ENCODE data around the gene ZC3H7B.

The ZC3H7B gene

GRCh38 chr22:41332217-41332939, 31.1 kb downstream of the ZC3H7B start:
- DNase-seq (ENCODE audit: low read depth), result no peak

GRCh38 chr22:41333806-41334205, 32.5 kb downstream of the ZC3H7B start:
- DNase-seq (ENCODE audit: low read depth), result no peak

- no peak for DNase-seq (ENCODE audit: low read depth)
Observed at GRCh38 chr22:41334215-41334614, 32.9 kb downstream of the ZC3H7B start.

GRCh38 chr22:41334951-41335635, 33.8 kb downstream of the ZC3H7B start:
- DNase-seq (ENCODE audit: low read depth), result no peak

- DNase-seq (ENCODE audit: low read depth), result no peak
Observed at GRCh38 chr22:41338614-41339212, 37.4 kb downstream of the ZC3H7B start.

- no peak for DNase-seq (ENCODE audit: low read depth)
Observed at GRCh38 chr22:41339823-41340222, 38.5 kb downstream of the ZC3H7B start.

- no peak for DNase-seq (ENCODE audit: low read depth)
Observed at GRCh38 chr22:41340357-41340756, 39.0 kb downstream of the ZC3H7B start.

- no peak for DNase-seq (ENCODE audit: low read depth)
Observed at GRCh38 chr22:41341012-41341411, 39.7 kb downstream of the ZC3H7B start.

- DNase-seq (ENCODE audit: low read depth), result no peak
Observed at GRCh38 chr22:41341990-41342389, 40.7 kb downstream of the ZC3H7B start.

GRCh38 chr22:41343300-41343699, 42.0 kb downstream of the ZC3H7B start:
- DNase-seq (ENCODE audit: low read depth), result no peak

GRCh38 chr22:41343717-41344116, 42.4 kb downstream of the ZC3H7B start:
- DNase-seq (ENCODE audit: low read depth), result no peak

- no peak for DNase-seq (ENCODE audit: low read depth)
Observed at GRCh38 chr22:41344189-41344788, 43.0 kb downstream of the ZC3H7B start.

GRCh38 chr22:41345807-41346335, 44.5 kb downstream of the ZC3H7B start:
- DNase-seq (ENCODE audit: low read depth), result no peak

GRCh38 chr22:41347066-41347859, 45.9 kb downstream of the ZC3H7B start:
- no peak for DNase-seq (ENCODE audit: low read depth)

- DNase-seq (ENCODE audit: low read depth), result no peak
Observed at GRCh38 chr22:41348964-41349484, 47.7 kb downstream of the ZC3H7B start.

- DNase-seq (ENCODE audit: low read depth), result no peak
Observed at GRCh38 chr22:41350087-41350486, 48.8 kb downstream of the ZC3H7B start.

GRCh38 chr22:41351011-41351410, 49.7 kb downstream of the ZC3H7B start:
- DNase-seq (ENCODE audit: low read depth), result no peak

- DNase-seq (ENCODE audit: low read depth), result no peak
Observed at GRCh38 chr22:41352058-41352457, 50.7 kb downstream of the ZC3H7B start.

GRCh38 chr22:41353862-41354575, 52.7 kb downstream of the ZC3H7B start:
- no peak for DNase-seq (ENCODE audit: low read depth)

- DNase-seq (ENCODE audit: low read depth), result no peak
Observed at GRCh38 chr22:41354979-41355378, 53.7 kb downstream of the ZC3H7B start.

GRCh38 chr22:41355895-41356294, 54.6 kb downstream of the ZC3H7B start:
- no peak for DNase-seq (ENCODE audit: low read depth)

Measured in activated gamma-delta T cell treated with anti-CD3 and anti-CD28 coated beads, Interleukin-2, amount 50 U/mL, for 16 hours (primary cell).